ENCODE data around the gene SIT1.

SIT1 gene

GRCh38 chr9:35688558-35689541, 38.1 kb upstream of the SIT1 start:
- Histone ChIP-seq H3K27me3 (ENCODE audit: control insufficient read depth, insufficient read depth, low read length) (no peaks in the 10 kb centered on the region), H3K9me3 (ENCODE audit: control insufficient read depth, low read length) (no peaks in the 10 kb centered on the region), H3K4me3 (ENCODE audit: low read length) (no peak overlapping the region), H3K4me1 (ENCODE audit: control insufficient read depth, insufficient read depth, low read length) (peaks cover 21% of the 10 kb centered on the region), H3K36me3 (ENCODE audit: control insufficient read depth, insufficient read depth, low read length) (no peaks in the 10 kb centered on the region), H3K9ac (ENCODE audit: low read length) (peak overlapping the region; percentile 87)

DNA sequence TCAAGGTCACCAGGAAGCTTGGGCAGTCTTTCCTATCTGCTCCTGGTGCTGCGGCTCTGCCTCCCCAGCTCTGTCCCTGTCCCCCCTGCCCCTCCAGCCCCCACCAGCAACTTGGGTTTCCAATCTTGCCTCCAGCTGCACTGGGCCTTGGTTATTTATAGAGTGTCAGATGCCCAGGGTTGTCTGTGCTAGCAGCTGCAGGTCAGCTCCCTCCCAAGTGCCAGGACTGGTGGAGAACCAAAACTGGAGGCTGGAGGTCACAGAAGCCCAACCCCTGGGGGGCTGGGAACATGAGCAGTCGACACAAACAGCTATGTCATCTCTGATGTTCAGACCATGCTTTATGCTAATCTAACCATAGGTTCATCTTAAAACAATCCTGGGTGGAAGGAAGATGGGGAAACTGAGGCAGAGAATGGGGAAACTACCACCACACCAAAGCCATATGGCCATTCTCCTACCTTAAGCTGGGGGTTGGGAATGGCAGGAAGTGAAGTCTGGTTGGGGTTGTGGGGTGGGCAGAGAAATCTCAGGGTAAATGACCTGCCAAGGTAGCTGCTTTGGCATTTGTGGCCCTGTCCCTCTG, 37.3 kb upstream of the SIT1 start:
- Histone ChIP-seq H3K4me3 (ENCODE audit: low read length) (no peak overlapping the region), H3K9ac (ENCODE audit: low read length) (no peak overlapping the region), H3K27me3 (ENCODE audit: control insufficient read depth, insufficient read depth, low read length) (no peaks in the 10 kb centered on the region), H3K4me1 (ENCODE audit: control insufficient read depth, insufficient read depth, low read length) (peaks cover 21% of the 10 kb centered on the region), H3K9me3 (ENCODE audit: control insufficient read depth, low read length) (no peaks in the 10 kb centered on the region), H3K36me3 (ENCODE audit: control insufficient read depth, insufficient read depth, low read length) (no peaks in the 10 kb centered on the region)

- no peaks in the 10 kb centered on the region for H3K27me3 ChIP-seq (ENCODE audit: control insufficient read depth, insufficient read depth, low read length)
- no peak overlapping the region for H3K9ac ChIP-seq (ENCODE audit: low read length)
- no peak overlapping the region for H3K4me3 ChIP-seq (ENCODE audit: low read length)
- peaks cover 21% of the 10 kb centered on the region for H3K4me1 ChIP-seq (ENCODE audit: control insufficient read depth, insufficient read depth, low read length)
- no peaks in the 10 kb centered on the region for H3K9me3 ChIP-seq (ENCODE audit: control insufficient read depth, low read length)
- H3K36me3 ChIP-seq (ENCODE audit: control insufficient read depth, insufficient read depth, low read length) = no peaks in the 10 kb centered on the region
Measured at GRCh38 chr9:35687306-35687705, 36.6 kb upstream of the SIT1 start.

GRCh38 chr9:35686222-35687203, 35.8 kb upstream of the SIT1 start:
- no peaks in the 10 kb centered on the region for H3K9me3 ChIP-seq (ENCODE audit: control insufficient read depth, low read length)
- H3K4me3 ChIP-seq (ENCODE audit: low read length) = no peak overlapping the region
- H3K9ac ChIP-seq (ENCODE audit: low read length) = no peak overlapping the region
- peaks cover 19% of the 10 kb centered on the region for H3K4me1 ChIP-seq (ENCODE audit: control insufficient read depth, insufficient read depth, low read length)
- H3K27me3 ChIP-seq (ENCODE audit: control insufficient read depth, insufficient read depth, low read length) = no peaks in the 10 kb centered on the region
- H3K36me3 ChIP-seq (ENCODE audit: control insufficient read depth, insufficient read depth, low read length) = peaks cover 1% of the 10 kb centered on the region

GRCh38 chr9:35685506-35685905, 34.8 kb upstream of the SIT1 start:
- Histone ChIP-seq H3K4me3 (ENCODE audit: low read length) (no peak overlapping the region), H3K36me3 (ENCODE audit: control insufficient read depth, insufficient read depth, low read length) (peaks cover 3% of the 10 kb centered on the region)

DNA sequence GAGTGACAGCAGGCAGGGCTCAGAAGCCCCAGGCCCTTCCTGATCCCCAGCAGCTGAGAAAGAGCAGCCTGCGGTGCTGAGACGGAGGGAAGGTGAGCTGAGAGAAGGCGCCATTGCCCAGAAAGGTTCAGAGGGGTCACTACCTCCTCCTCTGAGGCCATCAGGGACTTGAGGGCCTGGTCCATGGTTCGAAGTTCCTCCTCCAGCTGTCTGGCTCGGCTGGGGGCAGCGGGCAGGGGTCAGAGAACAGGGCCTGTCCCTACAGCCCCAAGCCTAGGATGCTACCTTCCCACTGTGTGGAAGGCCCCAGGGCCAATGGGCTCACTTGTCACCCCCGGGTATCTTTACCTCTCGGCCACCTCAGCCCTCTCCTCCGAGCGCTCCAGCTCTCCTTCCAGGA, 34.2 kb upstream of the SIT1 start:
- H3K9me3 ChIP-seq (ENCODE audit: control insufficient read depth, low read length) = no peaks in the 10 kb centered on the region
- no peak overlapping the region for H3K9ac ChIP-seq (ENCODE audit: low read length)
- H3K4me3 ChIP-seq (ENCODE audit: low read length) = no peak overlapping the region
- peaks cover 22% of the 10 kb centered on the region for H3K4me1 ChIP-seq (ENCODE audit: control insufficient read depth, insufficient read depth, low read length)
- H3K27me3 ChIP-seq (ENCODE audit: control insufficient read depth, insufficient read depth, low read length) = no peaks in the 10 kb centered on the region
- peaks cover 3% of the 10 kb centered on the region for H3K36me3 ChIP-seq (ENCODE audit: control insufficient read depth, insufficient read depth, low read length)

More at GRCh38 chr9:35685506-35685905, 34.8 kb upstream of the SIT1 start:
- Histone ChIP-seq H3K9me3 (ENCODE audit: control insufficient read depth, low read length) (no peaks in the 10 kb centered on the region), H3K4me1 (ENCODE audit: control insufficient read depth, insufficient read depth, low read length) (peaks cover 19% of the 10 kb centered on the region), H3K9ac (ENCODE audit: low read length) (no peak overlapping the region), H3K27me3 (ENCODE audit: control insufficient read depth, insufficient read depth, low read length) (no peaks in the 10 kb centered on the region)

GRCh38 chr9:35683323-35683722, 32.6 kb upstream of the SIT1 start:
- no peaks in the 10 kb centered on the region for H3K27me3 ChIP-seq (ENCODE audit: control insufficient read depth, insufficient read depth, low read length)
- H3K36me3 ChIP-seq (ENCODE audit: control insufficient read depth, insufficient read depth, low read length) = peaks cover 3% of the 10 kb centered on the region
- H3K9me3 ChIP-seq (ENCODE audit: control insufficient read depth, low read length) = no peaks in the 10 kb centered on the region
- H3K9ac ChIP-seq (ENCODE audit: low read length) = no peak overlapping the region
- H3K4me3 ChIP-seq (ENCODE audit: low read length) = no peak overlapping the region
- peaks cover 12% of the 10 kb centered on the region for H3K4me1 ChIP-seq (ENCODE audit: control insufficient read depth, insufficient read depth, low read length)

GRCh38 chr9:35682520-35683315, 32.0 kb upstream of the SIT1 start:
- H3K4me3 ChIP-seq (ENCODE audit: low read length) = no peak overlapping the region
- H3K4me1 ChIP-seq (ENCODE audit: control insufficient read depth, insufficient read depth, low read length) = peaks cover 12% of the 10 kb centered on the region
- H3K27me3 ChIP-seq (ENCODE audit: control insufficient read depth, insufficient read depth, low read length) = no peaks in the 10 kb centered on the region
- peaks cover 3% of the 10 kb centered on the region for H3K36me3 ChIP-seq (ENCODE audit: control insufficient read depth, insufficient read depth, low read length)
- H3K9me3 ChIP-seq (ENCODE audit: control insufficient read depth, low read length) = no peaks in the 10 kb centered on the region
- no peak overlapping the region for H3K9ac ChIP-seq (ENCODE audit: low read length)

- no peak overlapping the region for H3K9ac ChIP-seq (ENCODE audit: low read length)
- peaks cover 12% of the 10 kb centered on the region for H3K4me1 ChIP-seq (ENCODE audit: control insufficient read depth, insufficient read depth, low read length)
- H3K4me3 ChIP-seq (ENCODE audit: low read length) = no peak overlapping the region
- peaks cover 3% of the 10 kb centered on the region for H3K36me3 ChIP-seq (ENCODE audit: control insufficient read depth, insufficient read depth, low read length)
- no peaks in the 10 kb centered on the region for H3K27me3 ChIP-seq (ENCODE audit: control insufficient read depth, insufficient read depth, low read length)
- no peaks in the 10 kb centered on the region for H3K9me3 ChIP-seq (ENCODE audit: control insufficient read depth, low read length)
Measured at GRCh38 chr9:35682051-35682450, 31.3 kb upstream of the SIT1 start.

- Histone ChIP-seq H3K27me3 (ENCODE audit: control insufficient read depth, insufficient read depth, low read length) (no peaks in the 10 kb centered on the region), H3K4me3 (ENCODE audit: low read length) (no peak overlapping the region), H3K36me3 (ENCODE audit: control insufficient read depth, insufficient read depth, low read length) (peaks cover 3% of the 10 kb centered on the region), H3K4me1 (ENCODE audit: control insufficient read depth, insufficient read depth, low read length) (peaks cover 13% of the 10 kb centered on the region), H3K9ac (ENCODE audit: low read length) (no peak overlapping the region), H3K9me3 (ENCODE audit: control insufficient read depth, low read length) (no peaks in the 10 kb centered on the region)
Measured at GRCh38 chr9:35681341-35682002, 30.7 kb upstream of the SIT1 start.
